Adrenal gland (tissue), 12 donors: ENCODE data around the gene GMIP. TPM values are rescaled to one million over a fixed set of nuclear protein-coding genes. Genes with fewer than 3 reads are reported as not detected.

Experiments used
- DNase-seq, 7 donors: peaks; one replicate each; pipeline ENCODE4 v3.0.0-alpha.2; 2019 to 2020
- H3K27ac ChIP-seq, 5 donors: fragments of 200-600 bp; sonication (generic) in 4 of 5; 1 replicate in 3 of 5; 2 replicates in 2 of 5; pipeline versions ENCODE4 v1.5.1 to v1.8.0; 2016 to 2020; ENCODE audit warnings: mild to moderate bottlenecking in 1 of 5
- H3K27me3 ChIP-seq: fragments of 200-600 bp; 2 replicates; pipeline ENCODE4 v1.8.0; 2021
- H3K36me3 ChIP-seq, 2 donors: fragments of 200-600 bp; replicated peaks in 1 of 2; 1 replicate in 1 of 2; 2 replicates in 1 of 2; pipeline versions ENCODE4 v1.5.1 to v1.8.0; 2018 to 2022
- H3K4me1 ChIP-seq, 2 donors: fragments of 200-600 bp; replicated peaks in 1 of 2; 1 replicate in 1 of 2; 2 replicates in 1 of 2; pipeline versions ENCODE4 v1.5.1 to v1.8.0; 2018 to 2021
- H3K4me3 ChIP-seq, 4 donors: fragments of 200-600 bp; sonication (generic) in 3 of 4; one replicate each; pipeline ENCODE4 v1.5.1; 2016 to 2018
- H3K9me3 ChIP-seq, 3 donors: fragments of 200-600 bp; sonication (generic) in 1 of 3; replicated peaks in 1 of 3; 1 replicate in 2 of 3; 2 replicates in 1 of 3; pipeline versions ENCODE4 v1.5.1 to v1.8.0; 2016 to 2021
- CTCF ChIP-seq, 6 experiments: fragments of 450-650 bp in 4 of 6; fragments of 200-600 bp in 2 of 6; sonication (generic) in 1 of 6; IDR thresholded peaks; 1 replicate in 5 of 6; 2 replicates in 1 of 6; pipeline versions ENCODE4 v1.5.1 to v1.8.0; 2016 to 2021; ENCODE audit warnings: antibody characterized with exemption in 6 of 6, mild to moderate bottlenecking in 2 of 6, moderate library complexity in 1 of 6
- POLR2A ChIP-seq, 2 donors: fragments of 450-650 bp; IDR thresholded peaks; one replicate each; pipeline ENCODE4 v1.6.1; 2017; ENCODE audit warnings: antibody characterized with exemption in 2 of 2, mild to moderate bottlenecking in 2 of 2, moderate library complexity in 1 of 2
- WGBS, 4 donors: extraction: QIAGEN DNeasy Blood & Tissue Kit in 2 of 4; methylation state at CpG; one replicate each; pipeline versions ENCODE4 v1.1.5 to v1.1.7; 2013 to 2017; 5-methylcytosine and 5-hydroxymethylcytosine counted together
- intact Hi-C, 2 donors: fragments of 100-400 bp; cut with DNase I; formaldehyde crosslinking; loops; one replicate each; pipeline versions ENCODE4 v1.14.1 to v1.15.0; 2022 to 2023
- polyA plus RNA-seq, 3 donors: library from polyadenylated mRNA; stranded (reverse); fragments of 200-250 nt in 2 of 3; fragments of 350-450 nt in 1 of 3; fragmentation: Illumina TruSeq in 1 of 3; extraction: RNeasy Lipid Tissue Mini Kit (QIAGEN cat#74804) in 1 of 3; gene quantifications; one replicate each; pipeline ENCODE4 v1.2.3, GENCODE V29; 2013 to 2014
- total RNA-seq, 9 donors: library from RNA; depleted of rRNA in 4 of 9; stranded (reverse); fragments of >200 nt in 4 of 9; fragments of 120-200 nt in 1 of 9; fragmentation: NEBNext Ultra II Directional in 1 of 9; extraction: Animal tissue kit (Norgen Biotek cat#: 25700) in 1 of 9; gene quantifications; one replicate each; pipeline versions ENCODE4 v1.1.0 to v1.2.4, GENCODE V29; 2013 to 2023
- donor health status: healthy with polysubstance abuse.
- donor health status: Bipolar disorder and iron deficiency.
- donor health status: DM: yes; HTN: yes; CAD: no.
- donor health status: DM: no; HTN: no; CAD: no.
- donor health status: DM: no; HTN: no; CAD: no.
- donor health status: DM: yes; HTN: yes; CAD: no.

Gene GMIP
- total and polyA plus RNA-seq, 12 donors: 0.44 to 17.0 (median 9.6) TPM

- Histone ChIP-seq H3K4me1 (no peaks in the 10 kb centered on the region), H3K36me3 (peaks cover 0 to 90% of the 10 kb centered on the region in 2 donors), H3K4me3 (no peak overlapping the region), H3K9me3 (no peaks in the 10 kb centered on the region), H3K27me3 (no peaks in the 10 kb centered on the region), H3K27ac (no peak overlapping the region)
- DNase-seq: no peak
- intact Hi-C loops: no loop called here
- WGBS, 4 donors: 88 to 94% (median 93%) methylated on average over 9 to 27 of the region's 27 CpGs
- TF ChIP-seq POLR2A (IDR thresholded peaks at IDR 0.05) (no peak), CTCF (IDR thresholded peaks at IDR 0.05) (no peak)
These were observed 12.3 kb upstream of the GMIP start for GRCh38 chr19:19655641-19656343.

- 89 to 95% (median 92%) methylated on average over 15 to 22 of the region's 22 CpGs for WGBS, 4 donors
- peaks cover 0 to 97% of the 10 kb centered on the region in 2 donors for H3K36me3 ChIP-seq
- peak in 1 of 7 donors; percentile 12 for DNase-seq
These were observed 11.7 kb upstream of the GMIP start for GRCh38 chr19:19655051-19655594.

DNA sequence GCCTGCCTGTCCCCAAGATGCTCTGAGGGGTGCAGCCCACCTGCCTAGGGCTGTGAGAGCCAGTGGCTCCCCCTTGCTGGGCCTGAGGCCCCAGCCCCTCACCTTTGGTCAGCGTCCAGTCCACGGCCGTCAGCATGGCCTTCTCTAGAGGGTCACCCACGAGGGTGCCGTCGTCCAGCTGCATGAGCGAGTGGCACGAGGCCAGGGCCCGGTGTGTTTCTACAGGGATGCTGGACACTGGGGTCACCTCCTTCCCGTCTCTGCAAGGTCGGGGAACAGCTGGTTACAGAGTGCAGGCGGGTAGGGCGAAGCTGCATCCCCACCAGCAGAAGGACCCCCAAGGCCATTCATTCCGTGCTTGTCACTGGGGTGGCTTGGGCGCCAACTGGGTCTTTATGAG is 11.0 kb upstream of the GMIP start:
- 76 to 89% (median 83%) methylated on average over 8 to 15 of the region's 15 CpGs for WGBS, 4 donors

More at GRCh38 chr19:19655051-19655594, 11.7 kb upstream of the GMIP start:
- Histone ChIP-seq H3K9me3 (no peaks in the 10 kb centered on the region), H3K27ac (no peak overlapping the region), H3K4me1 (no peaks in the 10 kb centered on the region), H3K4me3 (no peak overlapping the region), H3K27me3 (no peaks in the 10 kb centered on the region)
- intact Hi-C loops: no loop called here
- TF ChIP-seq POLR2A (IDR thresholded peaks at IDR 0.05) (no peak), CTCF (IDR thresholded peaks at IDR 0.05) (no peak)

More for the DNA sequence above, 11.0 kb upstream of the GMIP start:
- H3K4me1 ChIP-seq: no peaks in the 10 kb centered on the region
- H3K36me3 ChIP-seq: peaks cover 0 to 100% of the 10 kb centered on the region in 2 donors
- no peak overlapping the region for H3K4me3 ChIP-seq
- no peaks in the 10 kb centered on the region for H3K9me3 ChIP-seq
- H3K27me3 ChIP-seq: no peaks in the 10 kb centered on the region
- peak in 1 of 7 donors; percentile 18 for DNase-seq
- intact Hi-C loops: no loop called here
- no peak for TF ChIP-seq POLR2A (IDR thresholded peaks at IDR 0.05)
- no peak for TF ChIP-seq CTCF (IDR thresholded peaks at IDR 0.05)
- no peak overlapping the region for H3K27ac ChIP-seq
